ENCODE data around the gene LRRC4B.

GRCh38 chr19:50532952-50533351 lies 35.3 kb downstream of the LRRC4B start:
- TF ChIP-seq, protein P1, sequence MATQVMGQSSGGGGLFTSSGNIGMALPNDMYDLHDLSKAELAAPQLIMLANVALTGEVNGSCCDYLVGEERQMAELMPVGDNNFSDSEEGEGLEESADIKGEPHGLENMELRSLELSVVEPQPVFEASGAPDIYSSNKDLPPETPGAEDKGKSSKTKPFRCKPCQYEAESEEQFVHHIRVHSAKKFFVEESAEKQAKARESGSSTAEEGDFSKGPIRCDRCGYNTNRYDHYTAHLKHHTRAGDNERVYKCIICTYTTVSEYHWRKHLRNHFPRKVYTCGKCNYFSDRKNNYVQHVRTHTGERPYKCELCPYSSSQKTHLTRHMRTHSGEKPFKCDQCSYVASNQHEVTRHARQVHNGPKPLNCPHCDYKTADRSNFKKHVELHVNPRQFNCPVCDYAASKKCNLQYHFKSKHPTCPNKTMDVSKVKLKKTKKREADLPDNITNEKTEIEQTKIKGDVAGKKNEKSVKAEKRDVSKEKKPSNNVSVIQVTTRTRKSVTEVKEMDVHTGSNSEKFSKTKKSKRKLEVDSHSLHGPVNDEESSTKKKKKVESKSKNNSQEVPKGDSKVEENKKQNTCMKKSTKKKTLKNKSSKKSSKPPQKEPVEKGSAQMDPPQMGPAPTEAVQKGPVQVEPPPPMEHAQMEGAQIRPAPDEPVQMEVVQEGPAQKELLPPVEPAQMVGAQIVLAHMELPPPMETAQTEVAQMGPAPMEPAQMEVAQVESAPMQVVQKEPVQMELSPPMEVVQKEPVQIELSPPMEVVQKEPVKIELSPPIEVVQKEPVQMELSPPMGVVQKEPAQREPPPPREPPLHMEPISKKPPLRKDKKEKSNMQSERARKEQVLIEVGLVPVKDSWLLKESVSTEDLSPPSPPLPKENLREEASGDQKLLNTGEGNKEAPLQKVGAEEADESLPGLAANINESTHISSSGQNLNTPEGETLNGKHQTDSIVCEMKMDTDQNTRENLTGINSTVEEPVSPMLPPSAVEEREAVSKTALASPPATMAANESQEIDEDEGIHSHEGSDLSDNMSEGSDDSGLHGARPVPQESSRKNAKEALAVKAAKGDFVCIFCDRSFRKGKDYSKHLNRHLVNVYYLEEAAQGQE (IDR thresholded peaks at IDR 0.05; ENCODE audit: borderline replicate concordance in 1 of 2, low read depth in 1 of 2, low read length in 2 of 2): no peak
- TF ChIP-seq POLR2AphosphoS5 (IDR thresholded peaks at IDR 0.05; ENCODE audit: low read depth, low read length): no peak

Data from HepG2 (cell line).